ENCODE data around the gene PWWP2B.

Gene PWWP2B

DNA sequence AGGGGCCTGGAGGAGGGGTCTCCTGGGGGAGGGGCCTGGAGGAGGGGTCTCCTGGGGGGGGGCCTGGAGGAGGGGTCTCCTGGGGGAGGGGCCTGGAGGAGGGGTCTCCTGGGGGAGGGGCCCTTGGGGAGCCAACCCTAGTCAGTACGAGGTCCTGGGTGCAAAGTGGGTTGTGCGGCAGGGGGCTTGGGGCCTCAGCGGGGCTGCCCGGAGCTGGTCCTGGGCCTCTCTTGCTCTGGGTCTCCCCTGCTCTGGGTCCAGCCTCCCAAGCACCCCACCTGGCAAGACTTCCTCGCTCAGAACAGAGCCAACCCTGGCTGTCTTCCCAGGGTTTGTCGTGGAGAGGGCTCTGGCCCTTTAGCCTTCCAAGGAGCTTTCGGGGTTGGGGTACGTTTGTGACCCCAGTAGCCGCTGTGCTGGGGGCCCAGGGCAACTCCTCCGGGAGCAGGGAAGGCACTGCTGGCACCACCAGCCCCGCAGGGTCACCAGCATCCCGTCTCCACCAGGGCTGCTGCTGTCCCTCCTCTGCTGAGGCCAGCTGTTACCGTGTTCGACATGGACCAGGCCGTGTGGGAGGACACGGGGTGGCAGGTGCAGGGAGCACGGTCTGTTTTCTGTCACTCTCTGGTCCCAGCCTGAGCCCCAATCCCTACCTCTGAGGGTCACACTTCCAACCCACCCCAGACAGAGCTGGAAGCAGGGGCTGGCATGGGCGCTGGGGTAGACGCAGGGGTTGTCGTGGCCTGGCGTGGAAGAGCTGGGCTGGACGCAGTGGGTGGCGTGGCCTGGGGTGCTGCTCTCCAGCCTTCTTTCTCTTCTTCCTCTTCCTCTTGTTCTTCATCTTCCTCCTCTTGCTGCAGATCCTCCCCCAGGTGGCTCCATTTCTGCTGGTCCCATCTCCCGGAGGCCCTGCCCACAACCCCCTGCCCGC lies 22.8 kb downstream of the PWWP2B start:
- no peak for DNase-seq (ENCODE audit: low spot score)

DNA sequence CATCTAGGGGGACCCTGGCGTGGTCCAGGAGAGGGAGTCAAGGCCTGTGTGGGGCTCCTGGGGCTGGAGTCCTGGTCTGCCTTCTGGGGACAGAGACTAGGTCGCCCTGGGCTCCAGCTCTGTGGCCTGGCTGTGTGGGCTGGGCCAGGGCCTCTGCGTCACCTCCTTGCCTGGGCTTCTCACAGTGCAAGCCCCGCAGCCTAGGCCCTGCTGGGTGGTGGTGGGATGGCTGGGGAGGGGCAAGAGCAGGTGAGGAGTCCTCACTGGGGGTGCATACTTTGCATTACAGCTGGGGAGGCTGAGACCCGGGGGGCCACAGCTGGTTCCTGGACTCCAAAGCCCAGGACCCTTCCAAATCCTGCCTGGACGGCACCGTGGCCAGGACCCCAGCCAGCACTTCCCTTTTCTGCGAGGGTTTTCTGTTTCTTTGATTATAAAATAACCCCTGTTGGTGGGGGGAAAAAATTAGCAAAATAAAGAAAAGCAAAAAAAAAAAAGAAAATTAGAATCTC lies 23.5 kb downstream of the PWWP2B start:
- no peak for DNase-seq (ENCODE audit: low spot score)

GRCh38 chr10:132420981-132421846 lies 24.2 kb downstream of the PWWP2B start:
- DNase-seq (ENCODE audit: low spot score) = no peak

GRCh38 chr10:132421847-132422751 lies 25.1 kb downstream of the PWWP2B start:
- no peak for DNase-seq (ENCODE audit: low spot score)

GRCh38 chr10:132422903-132423825 lies 26.2 kb downstream of the PWWP2B start:
- DNase-seq (ENCODE audit: low spot score) = no peak

GRCh38 chr10:132423966-132424861 lies 27.2 kb downstream of the PWWP2B start:
- no peak for DNase-seq (ENCODE audit: low spot score)

DNA sequence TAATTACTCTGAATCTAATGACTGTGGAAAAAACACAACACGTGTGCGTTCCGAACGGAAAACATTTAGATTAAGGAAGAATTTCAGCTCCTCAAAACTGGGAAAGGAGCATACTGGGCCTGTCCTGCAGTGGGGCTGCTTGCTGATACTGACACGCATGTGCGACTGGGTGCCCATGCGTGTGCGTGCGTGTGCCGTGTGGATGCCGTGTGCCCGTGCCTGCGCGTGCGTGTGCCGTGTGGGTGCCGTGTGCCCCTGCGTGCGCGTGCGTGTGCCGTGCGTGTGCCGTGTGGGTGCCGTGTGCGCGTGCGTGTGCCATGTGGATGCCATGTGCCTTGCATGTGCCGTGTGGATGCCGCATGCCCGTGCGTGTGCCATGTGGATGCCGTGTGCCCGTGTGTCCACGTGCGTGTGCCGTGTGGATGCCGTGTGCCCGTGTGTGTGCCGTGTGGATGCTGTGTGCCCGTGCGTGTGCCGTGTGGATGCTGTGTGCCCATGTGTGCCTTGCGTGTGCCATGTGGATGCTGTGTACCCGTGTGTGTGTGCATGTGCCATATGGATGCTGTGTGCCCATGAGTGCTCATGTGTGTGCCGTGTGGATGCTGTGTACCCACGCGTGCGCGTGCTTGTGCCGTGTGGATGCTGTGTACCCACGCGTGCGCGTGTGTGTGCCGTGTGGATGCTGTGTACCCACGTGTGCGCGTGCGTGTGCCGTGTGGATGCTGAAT lies 28.2 kb downstream of the PWWP2B start:
- no peak for DNase-seq (ENCODE audit: low spot score)

- no peak for DNase-seq (ENCODE audit: low spot score)
Observed at GRCh38 chr10:132425757-132426155, 28.8 kb downstream of the PWWP2B start.

GRCh38 chr10:132427006-132427771 lies 30.2 kb downstream of the PWWP2B start:
- DNase-seq (ENCODE audit: low spot score) = no peak

GRCh38 chr10:132427939-132428367 lies 31.0 kb downstream of the PWWP2B start:
- no peak for DNase-seq (ENCODE audit: low spot score)

- no peak for DNase-seq (ENCODE audit: low spot score)
Observed at GRCh38 chr10:132428486-132428995, 31.5 kb downstream of the PWWP2B start.

GRCh38 chr10:132429281-132430230 lies 32.6 kb downstream of the PWWP2B start:
- no peak for DNase-seq (ENCODE audit: low spot score)

GRCh38 chr10:132430231-132430743 lies 33.3 kb downstream of the PWWP2B start:
- no peak for DNase-seq (ENCODE audit: low spot score)

DNA sequence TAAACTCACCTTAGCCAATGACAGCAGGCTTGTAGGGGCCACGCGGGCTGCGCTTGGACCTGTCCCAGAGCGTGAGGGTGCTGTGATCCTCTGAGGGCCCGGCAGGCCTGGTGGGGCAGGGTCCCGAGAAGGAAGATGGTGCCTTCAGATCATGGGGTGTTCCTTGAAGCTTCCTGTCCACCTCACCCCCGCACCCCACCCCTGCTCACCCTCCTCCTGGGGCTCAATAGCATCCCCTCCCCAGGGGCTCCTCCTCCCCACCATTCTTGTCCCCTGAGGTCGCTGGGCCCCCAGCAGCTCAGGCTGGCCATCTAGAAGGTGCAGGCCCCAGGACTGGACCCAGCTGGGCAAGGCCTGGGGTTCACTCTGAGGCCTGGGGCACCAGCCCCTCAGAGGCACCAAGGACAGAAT lies 33.9 kb downstream of the PWWP2B start:
- DNase-seq (ENCODE audit: low spot score) = no peak

GRCh38 chr10:132431537-132432175 lies 34.7 kb downstream of the PWWP2B start:
- DNase-seq (ENCODE audit: low spot score) = no peak

DNA sequence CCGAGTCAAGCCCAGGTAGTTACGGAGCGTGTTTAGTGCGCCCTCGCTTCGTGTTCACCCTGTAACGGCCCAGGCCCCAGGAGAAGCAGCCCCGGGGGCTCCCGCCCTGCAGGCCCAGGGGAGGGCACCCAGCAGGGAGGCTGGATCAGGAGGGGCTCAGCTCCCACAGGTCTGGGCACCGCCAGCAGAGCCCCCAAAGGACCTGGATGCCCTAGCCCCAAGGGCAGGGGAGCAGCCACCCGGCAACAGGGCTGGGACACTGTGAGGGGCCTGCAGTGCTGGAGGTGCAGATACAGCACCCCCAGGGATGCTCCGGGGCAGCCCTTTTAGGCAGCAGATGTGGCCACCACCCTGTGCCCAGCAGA lies 35.2 kb downstream of the PWWP2B start:
- no peak for DNase-seq (ENCODE audit: low spot score)

Data from left forelimb (tissue), 1 donor.